Measurements from ENCODE around the gene NKX3-2. TPM values are rescaled to one million over a fixed set of nuclear protein-coding genes. Genes with fewer than 3 reads are reported as not detected.

The NKX3-2 gene
- total and polyA plus RNA-seq, 2 of the 8 experiments (the other 6 are each of a cell fraction or from before 2014, with no cell fraction given) = 0.13 TPM; not detected in 1

DNA sequence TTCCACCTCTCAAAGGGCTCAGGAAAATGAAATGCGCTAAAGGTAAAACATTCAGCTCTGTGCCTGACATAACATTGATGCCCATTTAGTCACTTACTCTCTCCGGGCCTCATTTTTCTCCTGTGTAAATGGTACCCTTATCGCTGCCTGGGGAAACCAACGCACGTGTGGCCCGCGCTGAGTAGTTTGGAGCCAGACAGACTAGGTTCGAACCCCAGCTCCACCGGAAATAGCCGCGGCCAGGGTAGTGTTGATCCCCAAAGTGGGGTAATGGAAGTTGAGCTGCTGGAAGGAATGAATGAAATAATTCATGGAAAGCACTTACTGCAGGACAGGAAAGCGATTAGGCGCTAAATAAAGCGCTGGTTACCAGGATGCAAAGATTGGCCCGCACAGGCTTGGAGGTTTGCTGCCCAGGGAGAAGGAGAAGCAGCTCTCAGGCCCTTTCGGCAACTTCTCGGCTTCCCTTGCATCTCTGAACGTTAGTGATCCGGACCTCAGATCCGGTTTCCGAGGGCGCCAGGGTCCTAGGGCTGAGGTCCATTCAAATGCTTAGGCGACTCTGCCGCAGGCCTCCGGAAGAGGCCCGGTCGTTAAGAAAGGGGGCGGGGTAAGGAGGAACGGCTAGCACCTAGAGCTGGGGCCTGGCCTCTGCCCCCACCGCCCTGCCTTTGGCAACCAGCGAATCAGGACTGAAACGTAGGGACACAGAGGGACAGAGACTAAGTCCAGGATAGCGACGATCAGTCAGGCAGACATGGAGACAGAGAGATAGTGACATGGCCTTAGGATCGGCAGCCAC lies 13.3 kb downstream of the NKX3-2 start (continued):
- no peak; a peak in 1 of 4 replicates for TF ChIP-seq HDAC2 (IDR thresholded peaks at IDR 0.05; ENCODE audit: borderline replicate concordance in 1 of 2, low read depth in 2 of 2, low read length in 2 of 2)
- no peak for TF ChIP-seq YY1 (IDR thresholded peaks at IDR 0.05; ENCODE audit: low read depth, low read length)
- TF ChIP-seq NANOG (IDR thresholded peaks at IDR 0.05; ENCODE audit: insufficient read depth, low read depth, low read length, poor library complexity, severe bottlenecking) = peak; percentile 37
- no peak for TF ChIP-seq JUND (IDR thresholded peaks at IDR 0.05; ENCODE audit: low read length)
- no peak for TF ChIP-seq SP4 (IDR thresholded peaks at IDR 0.05; ENCODE audit: low read length)
- TF ChIP-seq POLR2A (IDR thresholded peaks at IDR 0.05; ENCODE audit: control extremely low read depth in 1 of 2, low read depth in 2 of 2, low read length in 2 of 2) = no peak
- TF ChIP-seq FOSL1 (IDR thresholded peaks at IDR 0.05; ENCODE audit: insufficient read depth, low read depth, low read length) = no peak
- TF ChIP-seq CTBP2 (IDR thresholded peaks at IDR 0.05; ENCODE audit: borderline replicate concordance, insufficient read depth, insufficient read length, low read length) = peak; percentile 72
- TF ChIP-seq, protein P1, sequence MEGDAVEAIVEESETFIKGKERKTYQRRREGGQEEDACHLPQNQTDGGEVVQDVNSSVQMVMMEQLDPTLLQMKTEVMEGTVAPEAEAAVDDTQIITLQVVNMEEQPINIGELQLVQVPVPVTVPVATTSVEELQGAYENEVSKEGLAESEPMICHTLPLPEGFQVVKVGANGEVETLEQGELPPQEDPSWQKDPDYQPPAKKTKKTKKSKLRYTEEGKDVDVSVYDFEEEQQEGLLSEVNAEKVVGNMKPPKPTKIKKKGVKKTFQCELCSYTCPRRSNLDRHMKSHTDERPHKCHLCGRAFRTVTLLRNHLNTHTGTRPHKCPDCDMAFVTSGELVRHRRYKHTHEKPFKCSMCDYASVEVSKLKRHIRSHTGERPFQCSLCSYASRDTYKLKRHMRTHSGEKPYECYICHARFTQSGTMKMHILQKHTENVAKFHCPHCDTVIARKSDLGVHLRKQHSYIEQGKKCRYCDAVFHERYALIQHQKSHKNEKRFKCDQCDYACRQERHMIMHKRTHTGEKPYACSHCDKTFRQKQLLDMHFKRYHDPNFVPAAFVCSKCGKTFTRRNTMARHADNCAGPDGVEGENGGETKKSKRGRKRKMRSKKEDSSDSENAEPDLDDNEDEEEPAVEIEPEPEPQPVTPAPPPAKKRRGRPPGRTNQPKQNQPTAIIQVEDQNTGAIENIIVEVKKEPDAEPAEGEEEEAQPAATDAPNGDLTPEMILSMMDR (IDR thresholded peaks at IDR 0.05; ENCODE audit: control extremely low read depth in 1 of 3, insufficient read depth in 1 of 3, low read depth in 1 of 3, low read length in 3 of 3) = no peak
- no peak for TF ChIP-seq SIRT6 (IDR thresholded peaks at IDR 0.05; ENCODE audit: low read length)
- no peak for TF ChIP-seq TAF1 (IDR thresholded peaks at IDR 0.05; ENCODE audit: low read depth, low read length)

Data from H1 (cell line).